Panc1 (cell line): ENCODE data around the gene RHBDL3.
"Not testable (repeated sequence)": the region's sequence is repeated elsewhere in the genome, so short reads cannot be mapped to it uniquely, and the experiment has no call there.

ENCODE experiments used
- POLR2AphosphoS5 ChIP-seq: IDR thresholded peaks from 2 replicates; pipeline ENCODE4 v1.6.1; 2012; ENCODE audit warnings: mild to moderate bottlenecking, low read depth, low read length, moderate library complexity
- SIN3A ChIP-seq: IDR thresholded peaks from 2 replicates; pipeline ENCODE4 v1.6.1; 2012; ENCODE audit warnings: low read depth, mild to moderate bottlenecking, low read length, moderate library complexity, borderline replicate concordance; ENCODE audit not compliant: insufficient read depth
- TF ChIP-seq, protein P1 (sequence below): fragments of 450-650 bp; IDR thresholded peaks from 2 replicates; pipeline ENCODE4 v1.5.1; 2017; ENCODE audit warnings: mild to moderate bottlenecking

DNA sequence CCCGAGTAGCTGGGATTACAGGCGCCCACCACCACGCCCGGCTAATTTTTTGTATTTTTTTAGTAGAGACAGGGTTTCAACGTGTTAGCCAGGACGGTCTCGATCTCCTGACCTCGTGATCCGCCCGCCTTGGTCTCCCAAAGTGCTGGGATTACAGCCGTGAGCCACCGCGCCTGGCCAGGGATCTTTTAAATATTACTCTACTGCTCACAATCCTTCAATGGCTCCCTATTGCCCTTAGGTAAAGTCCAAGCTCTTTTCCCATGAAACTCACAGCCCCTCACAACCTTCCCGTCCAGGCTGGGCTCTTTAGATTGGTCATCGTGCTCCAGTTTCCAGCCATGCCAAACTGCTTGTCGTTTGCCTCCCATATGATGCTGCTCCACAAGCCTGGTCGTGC lies 2.1 kb upstream of the RHBDL3 start:
- TF ChIP-seq, protein P1, sequence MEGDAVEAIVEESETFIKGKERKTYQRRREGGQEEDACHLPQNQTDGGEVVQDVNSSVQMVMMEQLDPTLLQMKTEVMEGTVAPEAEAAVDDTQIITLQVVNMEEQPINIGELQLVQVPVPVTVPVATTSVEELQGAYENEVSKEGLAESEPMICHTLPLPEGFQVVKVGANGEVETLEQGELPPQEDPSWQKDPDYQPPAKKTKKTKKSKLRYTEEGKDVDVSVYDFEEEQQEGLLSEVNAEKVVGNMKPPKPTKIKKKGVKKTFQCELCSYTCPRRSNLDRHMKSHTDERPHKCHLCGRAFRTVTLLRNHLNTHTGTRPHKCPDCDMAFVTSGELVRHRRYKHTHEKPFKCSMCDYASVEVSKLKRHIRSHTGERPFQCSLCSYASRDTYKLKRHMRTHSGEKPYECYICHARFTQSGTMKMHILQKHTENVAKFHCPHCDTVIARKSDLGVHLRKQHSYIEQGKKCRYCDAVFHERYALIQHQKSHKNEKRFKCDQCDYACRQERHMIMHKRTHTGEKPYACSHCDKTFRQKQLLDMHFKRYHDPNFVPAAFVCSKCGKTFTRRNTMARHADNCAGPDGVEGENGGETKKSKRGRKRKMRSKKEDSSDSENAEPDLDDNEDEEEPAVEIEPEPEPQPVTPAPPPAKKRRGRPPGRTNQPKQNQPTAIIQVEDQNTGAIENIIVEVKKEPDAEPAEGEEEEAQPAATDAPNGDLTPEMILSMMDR = not testable (repeated sequence)
- not testable (repeated sequence) for TF ChIP-seq SIN3A, POLR2AphosphoS5
